ENCODE data around the gene FILIP1L.

FILIP1L gene

GRCh38 chr3:100009276-100010086 lies 104.8 kb downstream of the FILIP1L start:
- no peak for DNase-seq (ENCODE audit: low read depth in 2 of 2)

DNA sequence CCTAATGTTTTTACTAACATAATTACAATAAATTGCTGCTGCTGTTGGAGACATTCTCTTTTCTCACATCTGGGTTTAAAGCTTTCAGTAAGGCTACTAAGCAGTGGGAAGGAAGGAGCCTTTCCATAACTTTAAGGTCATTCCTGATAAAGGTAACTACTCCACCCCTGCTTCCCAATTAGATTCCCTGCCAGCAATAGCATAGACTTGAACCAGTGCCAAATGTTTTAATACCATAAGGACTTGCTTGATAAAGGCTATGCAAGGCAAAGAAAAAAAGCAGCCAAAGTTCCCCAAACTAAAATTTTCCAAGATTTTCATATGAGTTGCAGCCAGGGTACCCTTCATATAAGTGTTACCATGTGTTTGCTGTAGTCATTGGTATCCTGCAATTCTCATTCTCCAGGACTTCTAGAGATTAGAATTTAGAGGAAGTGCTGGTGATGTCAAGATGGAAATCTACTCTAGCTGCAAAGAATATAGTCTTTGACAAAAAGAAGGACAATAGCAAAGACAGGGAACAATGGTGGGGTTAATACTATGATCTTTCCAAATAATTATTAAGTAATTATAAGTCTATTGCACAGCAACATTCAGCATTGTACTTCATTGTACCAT lies 106.1 kb downstream of the FILIP1L start:
- no peak for DNase-seq (ENCODE audit: low read depth in 2 of 2)

DNA sequence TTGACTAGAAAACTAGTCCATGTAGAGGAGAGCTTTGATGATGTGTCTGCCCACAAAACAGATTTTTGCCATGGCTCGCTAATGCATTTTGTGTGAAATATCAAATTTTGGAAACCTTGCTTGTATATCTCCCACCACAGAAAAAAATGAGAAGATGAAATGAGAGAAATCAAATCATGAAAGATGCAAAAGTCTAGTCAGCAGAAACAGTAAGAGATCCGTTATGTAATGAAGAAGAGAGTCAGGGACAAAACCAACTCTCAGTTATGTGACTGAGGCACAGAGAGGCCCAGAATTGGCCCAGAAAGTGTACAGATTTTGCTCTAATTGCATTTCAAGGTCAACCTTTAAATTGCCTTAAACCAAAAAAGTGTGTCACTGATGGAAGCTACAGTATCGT lies 107.0 kb downstream of the FILIP1L start:
- no peak for DNase-seq (ENCODE audit: low read depth in 2 of 2)

DNA sequence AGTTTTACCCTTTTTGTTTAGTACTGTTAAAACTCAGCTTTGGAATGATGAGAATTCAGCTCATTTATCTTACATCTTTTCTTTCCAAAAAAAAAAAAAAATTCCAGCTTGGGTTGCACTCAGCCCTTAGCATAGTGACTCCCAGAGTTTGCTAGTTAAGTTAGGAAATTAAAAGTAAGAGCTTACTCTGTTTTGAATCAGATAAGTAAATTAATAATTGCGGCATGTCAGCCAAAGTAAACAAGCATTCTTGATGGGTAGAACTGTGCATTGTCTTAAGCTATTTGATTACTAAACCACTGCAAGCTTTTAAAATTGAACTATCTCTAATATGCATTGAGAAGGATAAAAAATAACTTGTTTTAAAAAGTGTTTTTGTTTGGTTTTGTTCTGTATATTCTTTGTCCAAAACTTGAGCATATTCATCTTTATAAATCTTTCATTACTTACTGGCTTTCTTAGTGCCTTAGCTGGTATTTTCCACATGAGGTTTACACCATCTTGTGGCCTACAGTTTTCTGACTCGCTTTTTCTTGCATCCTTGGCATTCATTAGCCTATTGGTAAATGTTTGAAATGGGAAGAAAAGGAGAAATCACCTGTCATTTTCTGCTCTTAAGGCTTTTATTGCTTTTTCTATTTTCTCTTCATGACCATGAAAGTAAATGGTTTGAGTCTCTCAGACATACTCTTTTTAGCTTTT lies 107.6 kb downstream of the FILIP1L start:
- DNase-seq (ENCODE audit: low read depth in 2 of 2): no peak

DNA sequence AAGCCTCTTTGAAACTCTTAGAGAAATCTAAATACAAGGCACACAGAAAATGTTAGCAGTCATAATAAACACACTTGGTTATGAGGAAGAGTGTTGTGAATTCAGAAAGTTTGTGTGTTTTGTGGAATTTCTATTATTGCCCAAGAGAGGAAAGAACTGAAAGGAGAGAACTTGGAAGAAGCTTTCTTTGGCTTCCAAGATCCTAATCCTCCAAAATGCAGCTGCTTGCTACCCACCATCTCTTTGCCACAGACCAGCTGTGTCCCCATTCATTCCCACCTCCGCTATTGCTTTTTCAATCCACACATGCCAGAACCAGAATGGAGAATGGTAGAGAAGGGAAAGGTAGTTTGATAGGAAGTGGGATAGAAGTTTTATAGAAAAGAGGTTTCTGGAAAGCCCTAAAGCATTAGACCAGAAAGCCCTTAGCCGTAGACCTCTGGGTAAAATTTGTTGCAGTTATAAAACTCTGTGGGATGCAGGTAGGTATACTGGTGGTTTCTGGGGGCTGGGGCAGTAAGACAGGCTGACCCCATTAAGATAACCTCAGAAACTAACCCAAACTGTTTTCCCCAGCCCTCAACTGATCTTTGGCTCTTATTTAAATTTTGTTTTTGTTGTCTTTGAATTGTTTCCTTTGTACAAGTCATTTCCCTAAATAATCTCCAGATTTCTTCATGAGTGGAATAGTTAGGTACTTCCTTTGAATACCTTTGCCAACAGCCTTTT lies 108.5 kb downstream of the FILIP1L start:
- DNase-seq (ENCODE audit: low read depth in 2 of 2): no peak

DNA sequence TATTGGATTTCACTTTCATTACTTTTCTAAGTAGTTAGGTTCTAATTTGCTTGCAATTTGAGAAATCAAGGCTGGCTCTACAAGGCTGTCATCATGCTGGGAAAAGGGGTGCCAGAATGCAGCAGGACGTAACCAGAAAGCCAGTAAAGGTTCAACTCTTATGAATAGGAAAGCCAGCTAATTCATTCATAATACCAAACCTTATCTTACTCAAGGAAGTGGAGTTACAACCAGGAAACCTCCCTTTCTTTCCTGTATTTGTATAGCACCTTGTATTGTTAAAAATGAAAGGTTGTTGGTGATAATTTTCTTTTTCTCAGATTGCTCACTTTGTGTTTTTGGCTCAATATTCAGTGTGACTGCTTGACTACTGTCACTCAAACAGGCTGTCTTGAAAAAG lies 109.4 kb downstream of the FILIP1L start:
- no peak for DNase-seq (ENCODE audit: low read depth in 2 of 2)

DNA sequence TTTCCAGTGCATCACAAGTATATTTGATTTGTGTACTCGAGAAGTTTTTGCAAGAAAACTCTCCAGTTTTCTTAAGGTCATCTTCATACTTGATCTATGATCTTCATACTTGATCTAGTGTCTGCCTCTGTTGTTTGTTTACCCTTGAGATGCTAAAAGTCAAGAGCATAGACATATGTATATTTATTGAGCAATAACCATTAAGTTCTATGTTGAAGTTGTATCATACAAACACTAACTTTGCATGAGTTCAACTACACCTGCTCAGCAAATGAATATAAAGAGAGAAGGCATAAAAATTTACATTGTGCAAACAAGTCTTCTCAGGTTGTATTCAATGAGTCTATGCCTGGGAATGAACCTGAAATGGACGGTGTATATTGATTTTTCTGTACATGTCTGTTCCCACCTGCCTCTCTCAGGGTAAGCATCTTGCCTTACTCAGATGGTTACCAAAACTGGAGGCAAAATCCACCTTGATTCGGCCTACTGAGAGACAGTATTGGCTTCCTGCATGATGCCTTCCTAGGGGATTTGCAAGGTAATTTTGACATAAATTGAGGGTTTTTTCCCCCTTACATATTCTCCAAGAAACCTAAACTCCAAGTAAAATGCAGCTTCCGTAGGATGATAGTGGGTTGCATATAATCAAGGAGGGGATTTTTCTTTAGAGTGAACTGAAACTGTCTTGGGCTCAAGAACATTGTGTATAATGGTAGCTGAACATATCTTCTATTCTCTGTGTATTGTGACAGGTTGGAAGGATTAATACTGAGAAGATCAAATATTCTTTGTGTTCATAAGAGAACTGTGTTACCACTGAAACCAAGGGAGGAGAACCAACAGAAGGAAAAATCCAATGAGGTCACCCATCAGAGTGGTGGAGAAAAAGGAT lies 110.4 kb downstream of the FILIP1L start:
- no peak for DNase-seq (ENCODE audit: low read depth in 2 of 2)

DNA sequence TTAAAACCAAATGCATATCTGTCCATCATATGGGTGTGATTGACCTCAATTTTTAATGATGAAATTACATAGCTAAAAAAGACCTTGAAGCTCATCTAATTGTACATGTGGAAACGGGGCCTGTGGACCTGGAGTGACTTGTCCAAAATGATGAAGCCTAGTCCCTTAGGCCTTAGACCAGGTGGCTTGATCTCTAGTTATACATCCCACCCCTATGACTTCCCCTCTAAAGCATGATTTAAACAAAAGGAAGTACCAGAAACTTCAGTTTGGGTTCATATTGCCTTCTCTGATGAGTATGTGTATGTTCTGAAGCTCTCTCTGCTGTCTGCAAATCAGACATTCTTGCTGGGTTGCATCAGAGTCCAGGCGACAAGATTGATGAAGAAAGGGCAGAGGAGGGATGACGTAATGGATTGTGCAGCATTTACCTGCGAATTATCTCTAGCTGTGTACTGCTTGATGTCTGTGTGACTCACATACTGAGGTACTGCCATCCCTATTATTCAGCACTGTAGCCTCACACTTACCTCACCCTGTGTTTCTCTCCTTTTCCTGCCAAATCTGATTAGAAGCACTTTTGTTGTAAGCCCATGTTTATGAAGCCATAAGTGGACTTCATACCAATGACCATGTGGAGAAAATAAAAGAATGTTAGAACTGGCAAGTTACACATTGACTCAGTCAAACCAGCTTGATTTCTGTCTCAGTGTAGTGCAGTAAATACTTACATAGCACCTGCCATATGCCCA lies 111.5 kb downstream of the FILIP1L start:
- no peak for DNase-seq (ENCODE audit: low read depth in 2 of 2)

DNA sequence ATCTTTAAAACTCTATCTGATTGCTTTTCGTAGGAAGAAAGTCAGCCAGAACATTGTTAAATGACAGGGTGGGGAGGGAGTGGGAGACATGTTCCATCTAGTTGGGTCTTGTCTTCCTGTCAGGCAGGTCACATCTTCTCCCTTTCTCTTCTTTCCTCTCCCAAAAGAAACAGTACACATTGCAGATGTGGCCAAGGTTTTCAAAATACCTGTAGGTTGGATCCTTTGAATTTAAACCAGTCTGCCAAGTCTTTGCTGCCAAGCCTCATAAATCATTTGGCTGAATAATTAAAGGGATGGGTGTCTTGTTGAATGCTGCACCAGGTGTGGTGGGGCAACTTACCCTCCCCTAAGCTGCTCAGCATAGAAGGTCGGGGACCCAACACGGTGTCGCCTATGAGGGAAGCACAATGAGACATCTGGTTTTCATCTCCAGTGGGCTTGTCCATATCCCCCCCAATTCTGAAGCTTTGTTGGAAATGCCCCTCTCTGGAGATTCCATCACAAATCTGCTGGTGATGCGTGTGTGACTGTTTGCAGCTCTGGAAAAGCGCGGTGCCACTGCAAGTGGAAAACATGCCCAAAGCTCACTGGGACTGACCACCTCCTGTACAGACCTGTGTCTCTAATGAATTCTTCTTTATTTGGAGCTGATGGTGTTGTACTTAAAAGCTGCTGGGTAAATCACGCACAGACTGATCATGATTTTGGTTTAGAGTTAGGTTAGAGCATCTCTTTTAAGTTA lies 112.6 kb downstream of the FILIP1L start:
- no peak for DNase-seq (ENCODE audit: low read depth in 2 of 2)

DNA sequence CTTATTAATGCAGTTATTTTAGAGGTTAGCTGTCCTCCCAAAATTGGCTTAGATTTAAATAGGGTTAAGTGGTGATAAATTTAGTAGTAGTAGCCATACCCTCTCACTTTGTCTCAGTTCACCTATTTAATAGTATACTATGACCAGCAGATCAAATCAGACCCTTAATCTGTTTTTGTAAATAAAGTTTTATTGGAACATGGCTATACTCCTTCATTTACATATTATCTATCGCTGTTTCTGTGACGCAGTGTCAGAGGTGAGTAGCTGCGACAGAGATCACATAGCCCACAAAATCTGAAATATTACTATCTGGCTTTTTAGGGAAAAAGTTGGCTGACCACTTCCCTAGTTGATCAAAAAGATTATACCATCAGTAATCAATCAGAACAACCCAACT lies 113.2 kb downstream of the FILIP1L start:
- DNase-seq (ENCODE audit: low read depth in 2 of 2): no peak

GRCh38 chr3:99999536-99999935 lies 114.8 kb downstream of the FILIP1L start:
- DNase-seq (ENCODE audit: low read depth in 2 of 2): no peak

DNA sequence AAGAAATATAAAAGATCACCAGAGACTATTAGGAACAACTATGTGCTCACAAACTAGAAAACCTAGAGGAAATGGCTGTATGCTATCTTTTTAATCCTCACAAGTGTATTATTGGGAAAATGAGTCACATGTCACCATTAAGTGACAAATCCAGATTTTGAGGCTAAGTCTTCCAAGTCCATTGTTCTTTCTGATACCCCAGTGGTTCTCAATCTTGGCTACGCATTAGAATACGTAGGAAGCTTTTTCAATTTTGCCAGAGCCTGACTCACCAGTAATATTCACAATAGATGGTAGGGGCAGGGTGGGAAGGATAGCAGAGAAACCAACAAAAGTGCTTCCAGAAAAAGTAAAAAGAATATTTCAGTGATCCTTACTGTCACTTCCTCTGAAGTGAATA lies 117.0 kb downstream of the FILIP1L start:
- DNase-seq (ENCODE audit: low read depth in 2 of 2): no peak

DNA sequence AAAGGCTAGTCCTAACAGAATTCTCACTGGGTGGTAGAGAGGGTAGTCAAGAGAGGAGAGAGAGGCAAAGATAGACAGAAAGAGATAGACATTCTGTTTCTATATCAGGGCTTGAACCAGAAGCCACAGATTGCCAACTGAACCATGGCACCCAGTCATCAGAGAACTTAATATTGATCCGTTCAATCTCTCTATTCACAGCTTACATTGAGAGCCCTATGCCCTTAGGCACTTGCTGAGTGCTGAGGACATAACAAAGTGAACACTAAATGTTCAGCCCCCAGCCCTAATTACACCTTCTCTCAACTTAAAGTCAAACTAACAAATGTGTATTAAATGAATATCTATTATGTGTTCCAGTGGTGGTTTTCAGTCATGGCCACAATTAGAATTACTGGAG lies 124.1 kb downstream of the FILIP1L start:
- no peak for DNase-seq (ENCODE audit: low read depth in 2 of 2)

GRCh38 chr3:99984668-99985067 lies 129.6 kb downstream of the FILIP1L start:
- no peak for DNase-seq (ENCODE audit: low read depth in 2 of 2)

- no peak for DNase-seq (ENCODE audit: low read depth in 2 of 2)
Observed at GRCh38 chr3:99984139-99984538, 130.2 kb downstream of the FILIP1L start.

- DNase-seq (ENCODE audit: low read depth in 2 of 2): no peak
Observed at GRCh38 chr3:99982650-99983049, 131.7 kb downstream of the FILIP1L start.

DNA sequence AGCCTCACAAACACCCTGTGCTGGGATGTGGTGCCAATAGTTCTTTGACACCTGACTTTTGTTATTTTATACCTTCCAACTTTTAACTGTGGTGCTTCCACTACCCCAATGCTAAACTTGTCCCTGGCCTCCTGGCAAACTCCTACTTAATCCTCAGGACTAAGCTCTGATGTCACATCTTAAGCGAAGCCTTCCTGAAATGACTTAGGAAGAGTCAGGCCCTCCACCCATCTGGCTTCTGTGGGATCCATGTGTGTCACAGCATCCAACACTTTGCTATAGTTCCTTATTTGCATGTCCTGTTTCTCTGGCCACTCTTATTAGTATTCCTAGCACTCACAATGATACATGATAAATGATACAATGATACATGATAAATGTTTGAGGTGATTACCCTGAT lies 133.2 kb downstream of the FILIP1L start:
- DNase-seq (ENCODE audit: low read depth in 2 of 2): no peak

GRCh38 chr3:99980606-99981005 lies 133.7 kb downstream of the FILIP1L start:
- no peak for DNase-seq (ENCODE audit: low read depth in 2 of 2)

GRCh38 chr3:99978221-99978620 lies 136.1 kb downstream of the FILIP1L start:
- DNase-seq (ENCODE audit: low read depth in 2 of 2): no peak

DNA sequence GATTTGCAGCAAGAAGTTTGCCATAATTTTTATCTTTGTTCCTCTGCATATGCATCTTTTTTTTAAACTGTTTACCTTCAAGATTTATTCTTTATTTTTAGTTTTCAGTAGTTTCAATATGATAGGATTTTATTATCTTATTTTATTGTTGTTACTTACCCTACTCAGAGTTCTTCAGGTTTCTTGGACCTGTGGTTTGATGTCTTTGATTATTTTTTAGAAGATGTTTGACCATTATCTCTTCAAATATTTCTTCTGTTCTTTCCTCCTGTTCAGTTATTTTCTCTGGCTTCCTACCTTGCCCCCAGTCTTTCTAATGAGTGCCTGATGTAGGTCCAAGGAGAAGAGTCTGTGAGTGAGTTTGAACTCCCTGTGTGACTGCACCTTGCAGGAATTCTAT lies 137.7 kb downstream of the FILIP1L start:
- no peak for DNase-seq (ENCODE audit: low read depth in 2 of 2)
